ENCODE measurements around the gene SERTM1. TPM values are rescaled to one million over a fixed set of nuclear protein-coding genes. Genes with fewer than 3 reads are reported as not detected.

SERTM1 gene
- total and polyA plus RNA-seq, 2 of the 8 experiments (the other 6 are each of a cell fraction or from before 2014, with no cell fraction given), result 0.48 to 1.6 TPM

GRCh38 chr13:36712290-36712689 lies 38.5 kb downstream of the SERTM1 start:
- no peak overlapping the region for H2BK12ac ChIP-seq (ENCODE audit: low read depth, low read length)
- no peak overlapping the region for H2BK5ac ChIP-seq (ENCODE audit: low read depth, low read length)
- no peak overlapping the region for H3K27ac ChIP-seq (ENCODE audit: low read depth, low read length)
- no peak overlapping the region for H3K56ac ChIP-seq (replicated peaks; ENCODE audit: insufficient read length, low read depth, low read length)
- no peak overlapping the region for H4K8ac ChIP-seq (ENCODE audit: extremely low read depth, insufficient read depth, low read length)
- H3K4me1 ChIP-seq (replicated peaks in 1 of 4; ENCODE audit: control insufficient read depth in 3 of 4, insufficient read depth in 4 of 4, low read length in 3 of 4), result no peaks in the 10 kb centered on the region
- no peaks in the 10 kb centered on the region for H3K79me2 ChIP-seq (ENCODE audit: control insufficient read depth in 1 of 2, insufficient read depth in 2 of 2, low read length in 2 of 2)
- H3K4me2 ChIP-seq (ENCODE audit: insufficient read depth in 1 of 2, low read depth in 2 of 2, low read length in 2 of 2), result no peak overlapping the region
- no peak overlapping the region for H2BK15ac ChIP-seq (ENCODE audit: low read length)
- H3K18ac ChIP-seq (ENCODE audit: extremely low read depth, low read length), result no peak overlapping the region
- FAIRE-seq, result no peak
- H3K4me3 ChIP-seq (ENCODE audit: extremely low read depth in 1 of 4, insufficient read depth in 2 of 4, low read depth in 3 of 4, low read length in 4 of 4), result no peak overlapping the region
- H3K9ac ChIP-seq (replicated peaks in 1 of 4; ENCODE audit: extremely low read depth in 1 of 4, low read depth in 3 of 4, low read length in 3 of 4), result no peak overlapping the region
- DNase-seq (ENCODE audit: low read depth in 1 of 2, low spot score in 2 of 2), result no peak
- H3K9me3 ChIP-seq (ENCODE audit: insufficient read depth in 2 of 2, low read depth in 1 of 2, low read length in 1 of 2), result no peaks in the 10 kb centered on the region
- H2AK5ac ChIP-seq (ENCODE audit: low read depth, low read length), result no peak overlapping the region
- H4K91ac ChIP-seq (replicated peaks; ENCODE audit: insufficient read length, low read length), result no peak overlapping the region
- no peak overlapping the region for H3K23ac ChIP-seq (ENCODE audit: insufficient read length)
- H3K36me3 ChIP-seq (ENCODE audit: control insufficient read depth in 2 of 4, insufficient read depth in 4 of 4, low read length in 3 of 4), result no peaks in the 10 kb centered on the region
- no peak overlapping the region for H2AFZ ChIP-seq (ENCODE audit: low read length)
- no peaks in the 10 kb centered on the region for H4K20me1 ChIP-seq (replicated peaks in 1 of 2; ENCODE audit: control insufficient read depth in 1 of 2, insufficient read depth in 2 of 2, low read length in 2 of 2)
- H3K79me1 ChIP-seq (ENCODE audit: low read depth, low read length), result no peaks in the 10 kb centered on the region
- ChIA-PET POLR2A (ENCODE audit: partially characterized antibody) (interaction anchor here (0.6 kb wide), 1 partner anchor 40 kb away, joined by 3 read pairs; no protein-coding TSS in a partner anchor), CTCF (ENCODE audit: partially characterized antibody) (interaction anchor here (0.9 to 1.2 kb wide), 5 partner anchors 12 to 186 kb away, joined by 3 to 4 read pairs (median 3); no protein-coding TSS in a partner anchor)
- no peak for TF ChIP-seq CHD1 (IDR thresholded peaks at IDR 0.05; ENCODE audit: low read depth, low read length)
- TF ChIP-seq SAP30 (IDR thresholded peaks at IDR 0.05; ENCODE audit: insufficient read depth, insufficient replicate concordance, low read length), result no peak
- TF ChIP-seq POLR2AphosphoS5 (IDR thresholded peaks at IDR 0.05; ENCODE audit: low read depth, low read length), result no peak
- TF ChIP-seq BCL11A (IDR thresholded peaks at IDR 0.05; ENCODE audit: low read depth in 2 of 2, low read length in 2 of 2), result no peak
- TF ChIP-seq ZNF274 (IDR thresholded peaks at IDR 0.05; ENCODE audit: borderline replicate concordance, extremely low read depth, low read length), result no peak
- no peak overlapping the region for H3K14ac ChIP-seq (ENCODE audit: insufficient read length)
- H4K5ac ChIP-seq (ENCODE audit: insufficient read length, low read depth, low read length), result no peak overlapping the region
- H3K23me2 ChIP-seq (ENCODE audit: low read depth, low read length), result no peaks in the 10 kb centered on the region
- no peak overlapping the region for H2BK20ac ChIP-seq (ENCODE audit: low read length)
- H2BK120ac ChIP-seq (replicated peaks; ENCODE audit: low read depth, low read length), result no peak overlapping the region
- H3K4ac ChIP-seq (replicated peaks; ENCODE audit: insufficient read length, low read depth, low read length), result no peak overlapping the region
- WGBS, 2 experiments (ENCODE audit: extremely low coverage in 1 of 2, insufficient coverage in 1 of 2, insufficient read length in 1 of 2, insufficient replicate concordance in 2 of 2, low coverage in 1 of 2, low lambda C conversion rate in 2 of 2, missing lambda C conversion rate in 1 of 2), result 88% methylated on average over 3 of the region's 3 CpGs; no CpG with 5 or more reads in 1 of the 2 experiments
- H3K27me3 ChIP-seq (replicated peaks in 1 of 4; ENCODE audit: control insufficient read depth in 3 of 4, extremely low read depth in 1 of 4, insufficient read depth in 3 of 4, low read length in 3 of 4), result peaks cover 0 to 1% (median 0%) of the 10 kb centered on the region in 4 experiments; a peak in 1 of 7 replicates
